C4-2B (cell line): Measurements from ENCODE around the gene GPHN.
"Not testable (repeated sequence)": the region's sequence is repeated elsewhere in the genome, so short reads cannot be mapped to it uniquely, and the experiment has no call there.

Experiments used
- H3K27ac ChIP-seq: fragments of 450-650 bp; 2 replicates; pipeline ENCODE4 v1.5.1; 2017
- ZFX ChIP-seq: fragments of 450-650 bp; IDR thresholded peaks from 2 replicates; pipeline ENCODE4 v1.6.1; 2017
- TF ChIP-seq, protein P1 (sequence below): fragments of 450-650 bp; conservative IDR thresholded peaks from 2 replicates; pipeline ENCODE4 v1.5.1; 2017; ENCODE audit warnings: mild to moderate bottlenecking

The GPHN gene

DNA sequence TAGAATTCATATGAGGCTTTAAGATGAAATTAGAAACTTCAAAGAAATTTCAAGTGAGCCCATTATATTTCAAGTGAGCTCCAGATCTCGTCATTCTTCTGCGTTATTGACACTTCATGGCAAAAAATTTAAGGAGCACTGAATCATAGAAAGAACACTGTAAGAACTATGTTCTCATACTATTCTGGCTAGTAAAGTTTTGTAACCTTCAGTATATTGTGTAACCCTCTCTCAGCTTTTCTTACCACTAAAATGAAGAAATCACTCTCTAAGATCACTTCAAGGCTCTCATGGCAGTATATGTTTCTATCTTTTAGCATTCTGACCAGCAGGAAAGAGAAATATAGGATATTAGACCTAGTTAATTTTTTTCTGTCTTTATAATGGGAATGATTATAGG is 6.3 kb downstream of the GPHN start:
- no peak overlapping the region for H3K27ac ChIP-seq
- TF ChIP-seq, protein P1, sequence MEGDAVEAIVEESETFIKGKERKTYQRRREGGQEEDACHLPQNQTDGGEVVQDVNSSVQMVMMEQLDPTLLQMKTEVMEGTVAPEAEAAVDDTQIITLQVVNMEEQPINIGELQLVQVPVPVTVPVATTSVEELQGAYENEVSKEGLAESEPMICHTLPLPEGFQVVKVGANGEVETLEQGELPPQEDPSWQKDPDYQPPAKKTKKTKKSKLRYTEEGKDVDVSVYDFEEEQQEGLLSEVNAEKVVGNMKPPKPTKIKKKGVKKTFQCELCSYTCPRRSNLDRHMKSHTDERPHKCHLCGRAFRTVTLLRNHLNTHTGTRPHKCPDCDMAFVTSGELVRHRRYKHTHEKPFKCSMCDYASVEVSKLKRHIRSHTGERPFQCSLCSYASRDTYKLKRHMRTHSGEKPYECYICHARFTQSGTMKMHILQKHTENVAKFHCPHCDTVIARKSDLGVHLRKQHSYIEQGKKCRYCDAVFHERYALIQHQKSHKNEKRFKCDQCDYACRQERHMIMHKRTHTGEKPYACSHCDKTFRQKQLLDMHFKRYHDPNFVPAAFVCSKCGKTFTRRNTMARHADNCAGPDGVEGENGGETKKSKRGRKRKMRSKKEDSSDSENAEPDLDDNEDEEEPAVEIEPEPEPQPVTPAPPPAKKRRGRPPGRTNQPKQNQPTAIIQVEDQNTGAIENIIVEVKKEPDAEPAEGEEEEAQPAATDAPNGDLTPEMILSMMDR = no peak
- no peak for TF ChIP-seq ZFX

DNA sequence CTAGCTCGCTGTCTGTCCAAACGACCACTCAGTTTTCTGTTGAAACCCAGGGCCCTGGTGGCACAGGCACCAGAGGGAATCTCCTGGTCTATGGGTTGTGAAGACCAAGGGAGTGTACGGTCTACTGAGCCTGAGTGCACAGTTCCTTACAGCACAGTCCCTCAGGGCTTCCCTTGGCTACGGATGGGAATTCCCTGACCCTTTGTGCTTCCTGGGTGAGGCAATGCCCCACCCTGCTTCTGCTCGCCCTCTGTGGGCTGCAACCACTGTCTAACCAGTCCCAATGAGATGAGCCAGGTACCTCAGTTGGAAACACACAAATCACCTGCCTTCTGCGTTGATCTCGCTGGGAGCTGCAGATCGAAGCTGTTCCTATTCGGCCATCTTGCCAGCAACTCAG is 22.6 kb downstream of the GPHN start:
- TF ChIP-seq, protein P1 = no peak
- TF ChIP-seq ZFX = no peak
- H3K27ac ChIP-seq = no peak overlapping the region

DNA sequence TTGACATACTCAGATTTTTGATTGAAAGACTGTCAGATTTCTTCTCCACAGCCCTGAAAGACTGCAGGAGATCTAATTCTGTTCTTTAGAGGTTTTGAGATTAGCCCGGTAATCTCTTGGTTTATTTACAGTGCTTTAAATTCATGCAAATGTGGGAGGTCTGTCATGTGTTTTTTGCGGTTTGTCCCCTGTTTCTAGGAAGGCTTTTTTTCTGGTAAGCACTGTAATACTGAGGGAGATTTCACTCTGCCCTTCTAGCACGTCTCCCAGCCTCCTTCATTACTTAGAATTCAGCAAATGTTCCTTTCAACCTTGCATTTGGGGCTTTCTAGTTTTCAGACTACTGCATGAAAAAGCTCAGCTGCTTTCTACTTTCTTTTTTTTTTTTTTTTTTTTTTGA is 31.1 kb downstream of the GPHN start:
- H3K27ac ChIP-seq = no peak overlapping the region
- TF ChIP-seq ZFX = no peak
- TF ChIP-seq, protein P1 = no peak

DNA sequence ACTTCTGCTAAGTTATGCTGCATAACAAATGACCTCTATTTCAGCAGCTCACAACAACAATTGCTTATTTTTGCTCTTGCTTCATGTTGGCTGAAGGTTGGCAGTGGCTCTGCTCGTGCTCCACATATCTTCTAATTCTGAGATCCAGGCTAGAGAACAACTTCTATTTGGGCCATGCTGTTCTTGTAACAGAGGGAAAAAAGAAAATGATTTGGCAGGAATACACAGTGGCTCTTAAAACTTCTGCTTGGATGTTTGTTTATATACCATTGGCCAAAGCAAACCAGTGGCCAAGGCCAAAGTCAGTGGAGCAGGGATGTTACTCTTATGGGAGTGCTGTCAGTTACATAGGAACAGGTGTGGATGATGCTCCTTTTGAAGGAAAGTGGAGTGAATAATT is 32.1 kb downstream of the GPHN start:
- no peak for TF ChIP-seq ZFX
- TF ChIP-seq, protein P1 = no peak
- no peak overlapping the region for H3K27ac ChIP-seq

DNA sequence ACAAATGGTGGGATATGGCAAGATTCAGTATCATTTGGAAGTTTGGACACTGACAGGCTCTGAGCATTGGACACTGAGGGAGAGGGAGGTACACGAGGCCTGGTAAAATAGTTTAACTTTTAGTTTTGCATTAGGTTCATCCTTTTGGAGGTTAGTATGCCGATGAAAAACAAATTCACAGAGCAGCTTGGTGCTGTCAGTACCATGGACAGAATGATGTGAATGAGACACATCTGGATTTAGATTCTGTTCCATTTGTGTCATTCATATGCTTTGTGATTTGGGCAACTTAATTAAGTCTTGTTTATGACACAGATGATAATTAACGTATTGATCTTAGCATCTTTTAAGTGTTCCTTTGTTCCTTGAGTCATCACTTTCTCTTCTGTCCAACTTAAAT is 33.7 kb downstream of the GPHN start:
- no peak overlapping the region for H3K27ac ChIP-seq
- TF ChIP-seq, protein P1 = no peak
- TF ChIP-seq ZFX = no peak

DNA sequence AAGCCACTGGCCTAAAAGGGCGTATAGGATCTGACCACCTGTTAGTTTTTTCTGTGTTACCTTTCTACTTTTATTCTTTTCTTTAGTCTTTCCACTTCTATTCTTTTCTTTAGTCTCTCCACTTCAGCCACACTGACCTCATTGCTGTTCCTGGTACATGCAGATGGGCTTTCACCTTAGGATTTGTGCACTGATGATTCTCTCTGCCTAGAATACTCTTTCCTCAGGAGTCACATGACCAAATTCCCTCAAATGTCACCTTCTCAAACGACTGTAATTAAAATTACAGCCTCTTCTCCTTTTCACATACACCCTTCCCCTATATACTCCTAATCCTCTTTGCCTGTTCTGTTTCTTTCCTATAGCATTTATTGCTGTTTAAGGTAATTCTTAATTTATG is 36.0 kb downstream of the GPHN start:
- no peak for TF ChIP-seq ZFX
- TF ChIP-seq, protein P1 = no peak
- H3K27ac ChIP-seq = no peak overlapping the region

DNA sequence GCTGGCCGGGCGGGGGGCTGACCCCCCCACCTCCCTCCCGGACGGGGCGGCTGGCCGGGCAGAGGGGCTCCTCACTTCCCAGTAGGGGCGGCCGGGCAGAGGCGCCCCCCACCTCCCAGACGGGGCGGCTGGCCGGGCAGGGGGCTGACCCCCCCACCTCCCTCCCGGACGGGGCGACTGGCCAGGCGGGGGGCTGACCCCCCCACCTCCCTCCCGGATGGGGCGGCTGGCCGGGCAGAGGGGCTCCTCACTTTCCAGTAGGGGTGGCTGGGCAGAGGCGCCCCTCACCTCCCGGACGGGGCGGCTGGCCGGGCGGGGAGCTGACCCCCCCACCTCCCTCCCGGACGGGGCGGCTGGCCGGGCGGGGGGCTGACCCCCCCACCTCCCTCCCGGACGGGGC is 37.2 kb downstream of the GPHN start:
- H3K27ac ChIP-seq = not testable (repeated sequence)

DNA sequence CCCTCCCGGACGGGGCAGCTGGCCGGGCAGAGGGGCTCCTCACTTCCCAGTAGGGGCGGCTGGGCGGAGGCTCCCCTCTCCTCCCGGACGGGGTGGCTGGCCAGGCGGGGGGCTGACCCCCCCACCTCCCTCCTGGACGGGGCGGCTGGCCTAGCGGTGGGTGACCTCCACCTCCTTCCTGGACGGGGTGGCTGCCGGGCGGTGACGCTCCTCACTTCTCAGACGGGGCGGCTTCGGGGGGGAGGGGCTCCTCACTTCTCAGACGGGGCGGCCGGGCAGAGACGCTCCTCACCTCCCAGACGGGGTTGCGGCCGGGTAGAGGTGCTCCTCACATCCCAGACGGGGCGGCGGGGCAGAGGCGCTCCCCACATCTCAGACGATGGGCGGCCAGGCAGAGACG is 37.8 kb downstream of the GPHN start:
- not testable (repeated sequence) for H3K27ac ChIP-seq

DNA sequence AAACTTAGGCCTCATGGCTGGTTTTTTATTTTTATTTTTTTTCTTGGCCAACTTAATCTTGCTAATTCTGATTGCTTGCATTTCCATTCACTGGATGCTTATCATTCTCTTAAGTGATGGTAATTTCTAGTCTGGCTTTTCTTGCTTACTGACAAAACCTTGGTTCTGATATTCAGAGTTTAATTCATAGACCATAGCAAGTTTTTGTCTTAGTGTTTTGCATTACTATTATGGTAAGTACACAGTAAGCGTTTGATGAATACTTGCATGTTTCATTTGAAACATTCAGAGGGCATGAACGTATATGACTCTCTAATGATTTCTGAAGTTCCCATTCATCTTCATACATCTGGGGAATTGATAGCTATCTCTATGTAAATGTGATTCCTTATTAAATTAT is 55.8 kb downstream of the GPHN start:
- no peak overlapping the region for H3K27ac ChIP-seq
- TF ChIP-seq, protein P1 = no peak
